Adipose tissue (tissue), 3 donors: ENCODE data around the gene AFF2. TPM values are rescaled to one million over a fixed set of nuclear protein-coding genes. Genes with fewer than 3 reads are reported as not detected.
"Not testable (repeated sequence)": the region's sequence is repeated elsewhere in the genome, so short reads cannot be mapped to it uniquely, and the experiment has no call there.

Source experiments
- H3K27ac ChIP-seq: one replicate; pipeline ENCODE4 v1.5.1; 2013; ENCODE audit warnings: low read depth, low read length
- WGBS, 3 donors: extraction: QIAGEN DNeasy Blood & Tissue Kit; methylation state at CpG; one replicate each; pipeline ENCODE4 v1.1.7; 2013; 5-methylcytosine and 5-hydroxymethylcytosine counted together
- polyA plus RNA-seq, 3 donors: library from polyadenylated mRNA; stranded (reverse); fragments of 200-250 nt; gene quantifications; one replicate each; pipeline ENCODE4 v1.2.3, GENCODE V29; 2013
- donor health status: healthy with polysubstance abuse.
- donor health status: Bipolar disorder and iron deficiency.
- donor health status: healthy.

Gene AFF2
- polyA plus RNA-seq, 3 donors: 0.13 to 2.5 (median 2.0) TPM

DNA sequence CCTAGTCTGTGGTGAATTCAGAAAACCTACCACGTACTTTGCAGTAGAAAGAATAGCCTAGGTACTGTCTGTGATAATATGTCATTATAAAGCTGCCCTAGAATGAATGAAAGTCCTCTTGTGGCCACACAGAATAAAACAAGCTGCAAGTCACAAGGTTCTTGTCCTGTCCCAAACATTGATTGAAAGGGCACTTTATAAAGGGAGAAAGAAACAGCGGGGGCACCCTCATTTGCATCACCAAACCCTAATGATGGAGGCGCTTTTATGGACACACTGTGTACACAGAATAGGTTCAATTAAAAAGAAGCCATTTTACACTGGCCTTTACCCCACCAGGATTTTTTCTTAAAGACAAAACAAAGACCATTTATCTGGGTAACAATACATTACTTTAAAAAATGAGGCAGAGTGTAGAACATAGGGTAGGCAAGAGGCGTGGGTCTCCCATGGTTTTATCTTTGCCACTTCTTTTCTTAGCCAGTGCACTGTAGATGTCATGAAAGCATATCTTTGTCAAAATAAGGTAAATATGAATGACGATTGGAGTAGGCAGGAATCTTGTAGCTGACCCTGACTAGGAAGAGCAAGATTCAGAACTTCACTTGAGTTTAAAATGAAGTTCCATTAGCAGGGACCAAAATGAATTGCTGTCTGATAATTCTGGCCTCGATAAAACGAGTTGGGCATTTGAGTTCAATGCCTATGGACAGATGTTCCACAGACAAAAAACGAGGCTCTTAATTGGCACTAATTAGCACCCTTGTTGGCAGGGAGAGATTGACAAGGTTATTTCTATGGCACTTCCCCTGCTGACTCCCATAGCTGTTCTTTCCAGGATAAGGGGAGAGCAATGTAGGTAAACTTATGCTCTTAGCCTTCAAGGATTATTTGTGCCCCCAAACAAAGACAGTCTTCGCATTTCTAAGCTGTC, 365.1 kb downstream of the AFF2 start:
- WGBS, 3 donors: 55 to 81% (median 60%) methylated on average over 9 of the region's 9 CpGs
- H3K27ac ChIP-seq: no peak overlapping the region

DNA sequence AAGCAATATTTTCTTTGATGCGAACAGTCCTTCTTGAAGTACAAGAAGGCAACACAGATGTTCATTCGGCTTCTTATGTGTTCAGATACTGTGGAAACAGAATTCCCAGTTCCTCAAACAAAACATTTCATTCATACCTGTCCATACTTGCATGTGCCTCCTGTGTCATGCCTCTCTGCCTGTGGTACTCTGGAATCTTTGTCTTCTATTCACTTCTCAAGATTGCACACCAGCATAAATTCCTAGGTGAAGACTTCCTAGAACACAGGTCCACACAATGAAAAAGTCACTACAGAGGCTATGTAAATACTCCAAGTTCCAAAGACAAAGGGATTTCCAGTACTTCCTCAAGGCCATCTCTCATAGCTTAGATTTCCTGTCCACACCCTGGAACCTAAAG, 367.2 kb downstream of the AFF2 start:
- WGBS, 3 donors: 81 to 98% (median 83%) methylated on average over 2 of the region's 2 CpGs
- no peak overlapping the region for H3K27ac ChIP-seq

DNA sequence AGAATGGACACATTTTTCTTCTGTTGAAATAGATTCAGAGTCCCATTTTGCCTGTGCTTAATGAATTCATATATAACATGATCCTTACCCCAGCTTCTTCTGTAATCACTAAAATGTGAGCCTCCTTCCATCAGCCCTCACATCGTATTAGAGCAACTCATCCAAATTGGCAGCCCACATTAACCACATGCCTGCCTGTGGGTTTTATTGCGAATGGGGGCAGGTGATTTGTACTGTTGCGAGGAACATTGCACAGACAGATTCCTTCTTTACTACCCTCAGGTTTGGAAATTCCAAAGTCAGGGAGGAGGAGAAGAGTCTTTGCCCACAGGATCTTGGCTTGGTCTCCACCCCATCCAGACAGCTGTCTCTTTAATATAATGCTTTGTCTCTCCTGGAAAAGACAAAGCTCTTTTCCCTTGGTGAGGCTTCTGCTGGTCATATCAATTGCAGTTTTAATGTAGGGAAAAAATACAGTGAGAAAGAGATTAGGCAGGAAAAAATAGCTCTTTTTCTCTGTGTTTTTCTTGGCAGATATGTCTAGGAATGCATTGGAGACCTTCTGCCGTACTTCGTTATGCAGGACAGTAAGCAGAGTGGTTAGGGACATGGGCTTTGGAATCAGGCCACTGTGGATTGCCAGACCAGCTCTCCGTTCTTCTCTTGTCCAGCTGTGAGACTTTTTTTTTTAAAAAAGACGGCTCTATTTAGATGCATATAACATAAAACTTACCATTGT, 371.2 kb downstream of the AFF2 start:
- no peak overlapping the region for H3K27ac ChIP-seq
- WGBS, 3 donors: 52 to 67% (median 58%) methylated on average over 7 of the region's 7 CpGs

DNA sequence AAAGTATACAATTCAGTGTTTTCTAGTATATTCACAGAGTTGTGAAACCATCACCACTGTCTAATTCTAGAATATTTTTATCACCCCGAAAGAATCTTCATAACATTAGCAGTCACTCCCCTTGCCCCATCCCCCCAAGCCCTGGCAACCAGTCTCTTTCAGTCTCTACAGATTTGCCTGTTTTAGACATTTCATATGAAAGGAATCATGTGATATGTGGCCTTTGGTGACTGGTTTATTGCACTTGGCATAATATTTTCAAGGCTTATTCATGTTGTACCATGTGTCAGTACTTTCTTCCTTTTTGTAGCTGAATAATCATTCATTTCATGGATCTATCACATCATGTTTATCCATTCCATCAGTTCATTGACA, 371.7 kb downstream of the AFF2 start:
- H3K27ac ChIP-seq: no peak overlapping the region
- WGBS, 3 donors: 51 to 67% (median 63%) methylated on average over 1 of the region's 1 CpG

DNA sequence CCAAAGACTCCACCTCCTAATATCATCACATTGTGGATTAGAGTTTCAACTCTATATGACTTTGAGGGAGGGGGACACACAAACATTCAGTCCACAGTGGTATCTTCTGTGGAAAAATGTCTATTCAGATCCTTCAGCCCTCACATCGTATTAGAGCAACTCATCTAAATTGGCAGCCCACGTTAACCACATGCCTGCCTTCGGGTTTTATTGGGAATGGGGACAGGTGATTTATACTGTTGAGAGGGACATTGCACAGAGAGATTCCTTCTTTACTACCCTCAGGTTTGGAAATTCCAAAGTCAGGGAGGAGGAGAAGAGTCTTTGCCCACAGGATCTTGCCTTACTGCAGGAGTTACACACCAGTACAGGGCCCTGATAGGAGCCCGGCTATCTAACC, 372.5 kb downstream of the AFF2 start:
- WGBS, 3 donors: 56 to 69% (median 65%) methylated on average over 4 of the region's 4 CpGs
- no peak overlapping the region for H3K27ac ChIP-seq

DNA sequence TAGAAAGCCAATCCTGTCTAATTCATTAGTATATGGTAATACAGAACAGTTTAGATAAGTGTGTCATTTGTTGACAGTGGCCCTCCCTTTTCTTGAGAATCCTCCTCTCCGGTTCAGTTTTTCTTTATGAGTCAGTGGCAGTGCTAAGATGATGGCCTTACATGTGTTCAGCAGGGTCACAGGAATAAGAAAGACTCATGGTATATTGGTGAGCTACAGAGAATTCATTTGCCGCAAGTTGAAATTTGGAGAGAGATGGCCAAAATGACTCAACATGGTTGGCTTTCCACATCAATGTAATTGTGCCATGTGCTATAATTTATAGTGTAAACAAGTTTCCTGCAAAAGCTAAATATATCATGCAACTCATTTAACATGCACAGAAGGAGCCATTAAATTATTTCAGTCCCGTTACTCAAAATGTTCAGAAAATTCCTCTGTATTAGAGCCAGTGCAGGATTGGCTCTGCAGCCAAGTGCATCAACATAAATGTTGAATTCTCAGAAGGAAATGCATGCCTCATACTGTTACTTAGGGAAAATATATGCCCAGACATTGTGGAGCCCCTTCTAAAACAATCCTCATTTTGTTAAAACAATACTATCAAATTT, 374.3 kb downstream of the AFF2 start:
- no peak overlapping the region for H3K27ac ChIP-seq
- WGBS, 3 donors: 69 to 73% (median 71%) methylated on average over 3 of the region's 3 CpGs

DNA sequence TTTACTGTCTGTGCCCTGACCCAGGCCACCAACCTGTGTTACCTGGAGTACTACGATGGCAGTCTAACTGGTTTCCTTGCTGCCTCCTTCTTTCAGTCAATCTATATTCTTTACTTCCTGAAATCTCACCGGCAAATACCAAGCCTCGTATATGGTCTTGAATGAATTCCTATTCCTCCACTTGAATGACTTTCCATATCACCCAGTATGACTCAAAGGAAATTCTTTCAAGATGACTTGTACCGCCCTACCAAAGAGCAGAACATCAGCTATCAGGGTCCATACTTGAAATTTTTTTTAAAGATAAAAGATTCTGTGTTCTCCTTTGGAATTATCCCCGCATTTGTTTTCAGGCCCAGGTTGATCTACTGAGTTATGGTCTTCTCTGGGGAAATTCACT, 378.0 kb downstream of the AFF2 start:
- 64 to 89% (median 79%) methylated on average over 5 of the region's 5 CpGs for WGBS, 3 donors
- no peak overlapping the region for H3K27ac ChIP-seq

DNA sequence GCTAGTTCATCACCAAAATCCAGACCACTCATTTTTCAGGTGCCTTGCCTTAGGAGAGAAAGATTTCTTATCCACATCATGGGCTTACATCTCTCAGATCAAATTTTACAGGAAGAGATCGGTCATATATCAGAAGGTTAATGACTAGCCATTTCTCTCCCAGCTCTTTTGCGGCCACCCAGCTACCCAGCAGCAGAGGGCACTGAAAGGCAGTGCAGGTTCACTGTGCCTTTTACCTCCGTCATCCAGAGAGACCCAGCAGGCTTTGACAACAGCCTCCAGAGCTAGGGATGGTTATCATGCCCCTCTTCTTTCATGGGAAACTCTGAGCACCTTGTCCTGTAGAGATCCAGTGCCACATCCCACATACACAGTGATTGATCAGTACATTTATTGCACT, 384.8 kb downstream of the AFF2 start:
- WGBS, 3 donors: 51 to 73% (median 53%) methylated on average over 3 of the region's 3 CpGs
- H3K27ac ChIP-seq: no peak overlapping the region

DNA sequence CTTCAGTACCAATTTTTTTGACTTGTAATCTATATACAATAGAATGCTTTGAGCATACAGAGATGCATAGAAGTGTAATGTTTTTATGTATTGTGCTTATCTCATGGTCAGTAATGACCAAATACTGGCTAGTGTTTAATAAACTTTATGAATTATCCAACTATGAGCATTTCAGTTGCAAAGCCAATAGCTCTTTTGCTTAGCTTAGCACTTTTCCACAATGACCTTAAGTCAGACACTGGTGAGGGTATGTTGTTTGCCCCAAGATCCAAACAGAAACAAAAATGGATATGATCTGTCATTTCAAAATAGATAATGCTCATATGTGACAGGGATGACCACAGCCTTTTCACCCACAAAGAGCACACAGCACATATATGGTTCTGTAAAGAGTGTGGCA, 393.0 kb downstream of the AFF2 start:
- no peak overlapping the region for H3K27ac ChIP-seq

DNA sequence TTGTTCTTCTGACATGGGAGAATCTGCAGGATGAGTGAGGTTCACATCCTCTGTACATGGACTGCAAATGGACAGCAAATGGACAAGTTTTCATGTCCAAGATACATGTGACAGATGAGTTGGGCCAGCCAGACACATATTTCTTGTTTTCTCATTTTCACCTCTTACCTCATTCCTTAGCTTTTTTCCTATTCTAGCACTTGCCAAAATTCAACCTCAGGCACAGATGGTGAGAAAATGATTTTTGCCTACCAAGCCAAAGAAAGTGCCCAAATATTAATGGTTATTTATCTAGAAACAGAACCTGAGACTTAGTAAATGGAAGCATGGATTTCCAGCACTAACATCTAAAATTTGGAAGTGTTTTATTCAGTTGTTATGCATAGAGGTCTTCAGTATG, 402.2 kb downstream of the AFF2 start:
- no peak overlapping the region for H3K27ac ChIP-seq

DNA sequence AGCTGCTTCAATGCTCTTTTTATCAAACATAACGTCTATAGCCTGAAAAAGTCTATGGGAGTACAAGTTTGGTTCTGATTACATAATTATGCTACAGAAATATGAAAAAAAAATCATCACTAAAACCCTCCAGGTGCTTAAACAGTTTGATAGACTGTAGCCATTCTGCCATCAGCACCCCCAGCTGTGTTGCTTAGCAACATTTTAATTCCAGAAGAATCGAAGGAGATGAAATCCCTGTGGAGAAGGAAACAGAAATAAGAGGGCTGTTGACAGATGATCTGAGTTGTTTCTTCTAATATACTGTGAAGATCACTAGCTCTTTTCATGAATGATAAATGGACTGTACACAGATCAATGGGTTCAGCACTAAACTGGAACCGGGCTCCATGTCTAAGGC, 402.8 kb downstream of the AFF2 start:
- H3K27ac ChIP-seq: no peak overlapping the region
- WGBS, 3 donors: 45 to 79% (median 66%) methylated on average over 3 of the region's 3 CpGs

DNA sequence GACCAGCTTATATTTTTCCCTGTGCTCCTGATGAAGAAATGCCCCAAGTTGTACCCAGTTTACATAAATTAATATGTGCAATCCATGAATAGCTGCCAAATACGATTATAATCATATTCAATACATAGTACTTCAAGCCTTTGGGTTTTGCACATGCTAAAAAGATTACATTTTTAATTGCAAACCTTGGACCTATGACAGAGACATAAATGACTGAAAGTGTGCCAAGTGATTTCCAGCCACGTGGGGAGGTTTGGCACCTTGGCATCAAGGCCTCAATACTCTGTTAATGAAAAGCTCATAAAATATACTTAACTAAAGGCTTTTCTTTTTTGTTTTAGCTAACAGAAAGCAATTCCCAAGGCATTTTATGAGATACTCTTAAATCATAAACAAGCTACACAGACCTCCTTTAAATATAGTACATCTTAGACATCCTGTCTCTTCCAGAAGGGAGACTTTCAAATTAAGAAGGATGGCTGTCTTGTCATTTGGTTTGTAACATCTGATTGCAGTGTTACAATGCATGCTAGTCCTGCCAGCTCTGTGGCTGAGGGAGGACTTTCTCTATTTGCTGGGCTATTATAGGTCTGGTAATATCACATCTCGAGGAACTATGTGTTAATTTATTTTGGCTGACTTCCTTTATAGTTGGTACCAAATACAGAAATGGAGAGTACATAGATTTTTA, 404.1 kb downstream of the AFF2 start:
- WGBS, 3 donors: 41 to 60% (median 45%) methylated on average over 3 of the region's 3 CpGs
- H3K27ac ChIP-seq: no peak overlapping the region

DNA sequence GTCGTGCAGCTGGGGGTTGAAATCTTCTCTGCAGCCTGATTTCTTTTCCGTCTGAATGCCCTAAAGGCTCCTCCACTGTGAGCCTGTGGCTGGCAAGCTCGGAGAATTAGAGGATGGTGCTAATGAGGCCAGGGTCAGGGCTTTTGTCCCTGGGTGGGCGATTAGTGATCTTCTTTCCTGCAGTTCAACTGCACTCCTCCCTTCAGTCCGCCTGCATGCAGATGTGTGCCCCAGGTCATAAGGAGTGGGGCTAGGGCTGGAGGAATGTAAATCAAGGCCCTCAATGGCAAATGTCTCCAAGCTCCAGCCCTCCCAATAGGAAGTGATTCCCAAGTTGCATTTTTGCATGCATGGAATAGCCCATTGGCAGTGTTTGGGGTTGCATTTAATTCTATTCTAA, 405.0 kb downstream of the AFF2 start:
- H3K27ac ChIP-seq: no peak overlapping the region
- WGBS, 3 donors: 58 to 88% (median 62%) methylated on average over 5 of the region's 5 CpGs

DNA sequence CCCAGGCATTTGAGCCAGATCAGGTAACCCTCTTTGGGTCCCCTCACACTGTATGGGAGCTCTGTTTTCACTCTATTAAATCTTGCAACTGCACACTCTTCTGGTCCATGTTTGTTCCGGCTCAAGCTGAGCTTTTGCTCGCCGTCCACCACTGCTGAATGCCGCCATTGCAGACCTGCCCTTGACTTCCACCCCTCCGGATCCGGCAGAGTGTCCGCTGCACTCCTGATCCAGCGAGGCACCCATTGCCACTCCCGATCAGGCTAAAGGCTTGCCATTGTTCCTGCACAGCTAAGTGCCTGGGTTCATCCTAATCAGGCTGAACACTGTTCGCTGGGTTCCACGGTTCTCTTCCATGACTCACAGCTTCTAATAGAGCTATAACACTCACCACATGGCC, 406.2 kb downstream of the AFF2 start:
- 89 to 97% (median 94%) methylated on average over 10 to 11 of the region's 11 CpGs for WGBS, 3 donors
- H3K27ac ChIP-seq: not testable (repeated sequence)

DNA sequence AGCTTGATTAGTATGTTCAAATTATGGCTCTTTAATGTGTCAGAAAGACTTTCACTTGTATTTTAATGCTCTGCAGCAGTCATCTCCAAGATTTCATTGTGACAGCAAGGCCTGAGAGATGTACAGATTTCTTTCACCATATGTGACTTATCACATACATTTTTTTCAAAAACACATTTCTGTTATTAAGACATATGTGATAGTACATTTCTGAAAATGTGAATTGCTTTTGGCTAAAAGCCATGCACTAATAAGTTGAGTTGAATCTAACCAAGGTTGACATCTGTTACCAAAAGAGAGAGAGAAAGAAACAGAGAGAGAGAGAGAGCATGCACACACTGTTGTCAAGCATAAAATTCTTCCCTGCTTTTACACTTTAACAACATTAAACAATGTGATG, 409.3 kb downstream of the AFF2 start:
- no peak overlapping the region for H3K27ac ChIP-seq

DNA sequence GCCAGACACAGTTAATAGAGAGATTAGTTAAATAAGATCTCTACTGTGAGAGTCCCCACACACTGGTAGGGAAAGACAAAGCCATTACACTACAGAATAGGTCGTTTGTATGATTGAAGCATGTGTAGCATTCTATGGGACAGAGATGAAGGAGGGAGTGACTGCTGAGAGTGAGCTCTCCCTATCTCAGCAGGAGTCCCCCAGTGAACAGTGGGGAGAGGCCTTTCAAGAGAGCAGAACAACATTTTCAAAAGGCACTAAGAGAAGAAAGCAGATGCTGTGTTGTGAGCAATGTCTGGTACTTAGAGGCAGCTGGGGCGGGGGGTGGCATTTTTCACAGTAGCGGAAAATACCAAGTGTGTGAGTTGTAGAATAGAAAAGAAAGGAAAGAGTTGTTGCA, 413.6 kb downstream of the AFF2 start:
- H3K27ac ChIP-seq: no peak overlapping the region
- 59 to 73% (median 67%) methylated on average over 3 of the region's 3 CpGs for WGBS, 3 donors

DNA sequence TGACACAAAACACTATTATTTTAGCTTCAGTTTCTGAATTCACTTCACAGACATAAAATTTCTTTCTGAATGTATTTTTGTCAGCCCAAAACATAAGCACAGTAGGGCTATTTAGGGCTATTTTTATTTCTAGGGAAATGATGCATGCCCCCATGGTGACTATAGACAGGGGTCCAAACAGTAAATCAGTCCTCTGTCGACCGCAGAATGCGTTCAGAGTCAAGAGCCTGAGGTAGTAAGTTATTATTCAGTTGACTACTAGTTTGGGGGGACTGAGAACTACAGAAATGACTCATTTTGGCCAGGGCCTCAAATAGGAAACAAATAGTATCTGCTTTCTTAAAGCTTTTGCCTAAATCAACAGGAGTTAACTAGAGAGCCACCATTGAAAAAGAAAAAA, 414.4 kb downstream of the AFF2 start:
- H3K27ac ChIP-seq: no peak overlapping the region
- WGBS, 3 donors: 70 to 95% (median 76%) methylated on average over 3 of the region's 3 CpGs

DNA sequence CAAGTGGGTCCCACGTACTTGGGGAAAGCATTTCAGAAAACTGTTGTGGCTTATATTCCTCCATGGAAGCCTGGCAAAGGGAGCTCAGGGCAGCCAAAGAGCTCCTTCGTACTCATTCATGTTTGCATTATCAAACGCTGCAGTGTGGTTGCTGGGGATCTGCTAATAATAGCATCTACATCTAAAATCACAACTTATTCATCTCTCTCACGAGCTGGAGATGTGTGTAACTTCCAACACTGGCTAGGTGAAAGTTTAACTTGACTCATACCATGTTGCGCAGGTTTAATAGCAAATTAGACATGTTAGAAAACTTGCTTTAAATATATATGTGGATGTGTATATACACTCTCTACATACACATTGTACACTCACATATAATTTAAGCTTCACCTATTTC, 415.1 kb downstream of the AFF2 start:
- WGBS, 3 donors: 57 to 86% (median 63%) methylated on average over 5 of the region's 5 CpGs

DNA sequence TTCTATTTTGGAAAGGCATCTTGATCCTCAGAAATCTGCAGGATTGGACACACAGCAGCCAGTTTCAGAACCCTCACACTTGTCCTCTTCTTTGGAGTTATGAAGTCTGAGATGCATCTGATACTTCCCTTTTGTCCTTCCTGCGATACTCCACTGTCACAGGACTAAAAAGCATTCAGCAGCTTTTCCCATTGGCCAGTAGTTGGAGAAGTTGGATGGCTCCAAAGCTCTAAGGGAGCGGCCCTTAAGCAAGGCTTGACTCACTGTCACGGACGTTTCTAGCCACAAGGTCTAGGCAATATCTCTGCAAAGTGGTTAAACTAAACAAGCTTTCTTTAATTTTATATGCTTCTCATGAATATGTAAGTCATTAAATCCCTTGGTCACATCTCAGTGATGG, 417.0 kb downstream of the AFF2 start:
- WGBS, 3 donors: 56 to 82% (median 69%) methylated on average over 4 of the region's 4 CpGs
- no peak overlapping the region for H3K27ac ChIP-seq

More for the DNA sequence above, 415.1 kb downstream of the AFF2 start:
- no peak overlapping the region for H3K27ac ChIP-seq
